NB4 (cell line): ENCODE results near the gene CTNNA3.
"Not testable (repeated sequence)": the region's sequence is repeated elsewhere in the genome, so short reads cannot be mapped to it uniquely, and the experiment has no call there.

Experiments used
- CTCF ChIP-seq: IDR thresholded peaks from one replicate; pipeline ENCODE4 v1.5.1; 2012; ENCODE audit warnings: low read depth, low read length
- MAX ChIP-seq: IDR thresholded peaks from 2 replicates; pipeline ENCODE4 v1.6.1; 2011; ENCODE audit warnings: low read depth, low read length
- POLR2A ChIP-seq: IDR thresholded peaks from 2 replicates; pipeline ENCODE4 v1.6.1; 2011; ENCODE audit warnings: mild to moderate bottlenecking; ENCODE audit not compliant: insufficient read length; ENCODE audit errors: extremely low read depth

GRCh38 chr10:67386841-67387533, 309.0 kb downstream of the CTNNA3 start:
- TF ChIP-seq CTCF, POLR2A, MAX: not testable (repeated sequence)
